Right atrium auricular region (tissue), 2 donors: ENCODE measurements around the gene MLH1. TPM values are rescaled to one million over a fixed set of nuclear protein-coding genes. Genes with fewer than 3 reads are reported as not detected.

Experiments used
- DNase-seq: peaks from one replicate; pipeline ENCODE4 v3.0.0-alpha.2; 2019; ENCODE audit warnings: low spot score
- H3K27ac ChIP-seq, 2 donors: fragments of 200-600 bp; sonication (generic); 1 replicate in 1 of 2; 2 replicates in 1 of 2; pipeline ENCODE4 v1.5.1; 2016 to 2019
- H3K27me3 ChIP-seq, 2 donors: fragments of 200-600 bp; sonication (generic); one replicate each; pipeline versions ENCODE4 v1.5.1 to v1.6.0; 2017 to 2019
- H3K36me3 ChIP-seq: fragments of 200-600 bp; sonication (generic); one replicate; pipeline ENCODE4 v1.5.1; 2016
- H3K4me1 ChIP-seq, 2 donors: fragments of 200-600 bp; sonication (generic); one replicate each; pipeline versions ENCODE4 v1.5.1 to v1.6.0; 2017 to 2019
- H3K4me3 ChIP-seq, 2 donors: fragments of 200-600 bp; sonication (generic); 1 replicate in 1 of 2; 2 replicates in 1 of 2; pipeline ENCODE4 v1.5.1; 2017 to 2019; ENCODE audit warnings: mild to moderate bottlenecking in 1 of 2, moderate library complexity in 1 of 2
- H3K9me3 ChIP-seq, 2 donors: fragments of 200-600 bp; sonication (generic); one replicate each; pipeline ENCODE4 v1.5.1; 2019
- CTCF ChIP-seq, 2 donors: fragments of 200-600 bp; sonication (generic); IDR thresholded peaks; one replicate each; pipeline ENCODE4 v1.5.1; 2019; ENCODE audit warnings: antibody characterized with exemption in 2 of 2
- total RNA-seq, 2 donors: library from RNA; depleted of rRNA; stranded (reverse); fragments of >200 nt; gene quantifications; one replicate each; pipeline ENCODE4 v1.1.0, GENCODE V29; 2016

Gene MLH1
- total RNA-seq, 2 donors from 2014 or later = 36.0 to 37.8 TPM

- Histone ChIP-seq H3K36me3 (peaks cover 57% of the 10 kb centered on the region), H3K27ac (peak overlapping the region in 1 of 2 donors; percentile 21), H3K4me3 (no peak overlapping the region), H3K27me3 (no peaks in the 10 kb centered on the region), H3K4me1 (peaks cover 0 to 36% of the 10 kb centered on the region in 2 donors), H3K9me3 (no peaks in the 10 kb centered on the region)
- no peak for DNase-seq
- TF ChIP-seq CTCF (IDR thresholded peaks at IDR 0.05) = no peak
These were observed 31.6 kb downstream of the MLH1 start for GRCh38 chr3:37024820-37025405.

GRCh38 chr3:37025561-37026335, 32.4 kb downstream of the MLH1 start:
- peaks cover 0 to 44% of the 10 kb centered on the region in 2 donors for H3K4me1 ChIP-seq

GRCh38 chr3:37026851-37027250, 33.5 kb downstream of the MLH1 start:
- Histone ChIP-seq H3K4me1 (peaks cover 0 to 55% of the 10 kb centered on the region in 2 donors), H3K36me3 (peaks cover 37% of the 10 kb centered on the region), H3K27me3 (no peaks in the 10 kb centered on the region), H3K4me3 (no peak overlapping the region), H3K27ac (peak overlapping the region in 1 of 2 donors; percentile 48), H3K9me3 (no peaks in the 10 kb centered on the region)
- TF ChIP-seq CTCF (IDR thresholded peaks at IDR 0.05) = no peak
- DNase-seq = no peak

More at GRCh38 chr3:37025561-37026335, 32.4 kb downstream of the MLH1 start:
- H3K9me3 ChIP-seq = no peaks in the 10 kb centered on the region
- TF ChIP-seq CTCF (IDR thresholded peaks at IDR 0.05) = no peak
- peaks cover 48% of the 10 kb centered on the region for H3K36me3 ChIP-seq
- no peak for DNase-seq
- peak overlapping the region; percentile 16 to 48 for H3K27ac ChIP-seq
- H3K27me3 ChIP-seq = no peaks in the 10 kb centered on the region
- H3K4me3 ChIP-seq = no peak overlapping the region

GRCh38 chr3:37028329-37028728, 35.0 kb downstream of the MLH1 start:
- peak; percentile 78 for DNase-seq
- Histone ChIP-seq H3K27ac (peak overlapping the region; percentile 70 to 77), H3K36me3 (peaks cover 23% of the 10 kb centered on the region), H3K4me3 (no peak overlapping the region), H3K4me1 (peaks cover 0 to 66% of the 10 kb centered on the region in 2 donors), H3K9me3 (no peaks in the 10 kb centered on the region), H3K27me3 (no peaks in the 10 kb centered on the region)
- no peak for TF ChIP-seq CTCF (IDR thresholded peaks at IDR 0.05)

- no peak for TF ChIP-seq CTCF (IDR thresholded peaks at IDR 0.05)
- Histone ChIP-seq H3K4me1 (peaks cover 0 to 66% of the 10 kb centered on the region in 2 donors), H3K36me3 (peaks cover 18% of the 10 kb centered on the region), H3K4me3 (no peak overlapping the region), H3K27ac (peak overlapping the region; percentile 70 to 77), H3K27me3 (no peaks in the 10 kb centered on the region), H3K9me3 (no peaks in the 10 kb centered on the region)
- DNase-seq = no peak
These were observed 35.8 kb downstream of the MLH1 start for GRCh38 chr3:37029111-37029510.
